H9 (cell line): Measurements from ENCODE around the gene DDO. TPM values are rescaled to one million over a fixed set of nuclear protein-coding genes. Genes with fewer than 3 reads are reported as not detected.

Experiments used
- DNase-seq: peaks from one replicate; pipeline ENCODE4 v3.0.0-alpha.2; 2017
- H2AFZ ChIP-seq: one replicate; pipeline ENCODE4 v1.6.1; 2013; ENCODE audit warnings: mild to moderate bottlenecking, low read length, control low read depth, moderate library complexity
- H2AK5ac ChIP-seq: 2 replicates; pipeline ENCODE4 v1.6.1; 2013; ENCODE audit warnings: low read length, control low read depth, mixed read lengths; ENCODE audit not compliant: insufficient read length
- H2BK120ac ChIP-seq: one replicate; pipeline ENCODE4 v1.6.1; 2013; ENCODE audit warnings: low read depth, mild to moderate bottlenecking, low read length, control low read depth, inconsistent platforms; ENCODE audit not compliant: poor library complexity, severe bottlenecking
- H2BK12ac ChIP-seq: 2 replicates; pipeline ENCODE4 v1.6.1; 2013; ENCODE audit warnings: low read length, control low read depth, mixed read lengths, low read depth; ENCODE audit not compliant: insufficient read length
- H2BK15ac ChIP-seq: 2 replicates; pipeline ENCODE4 v1.6.1; 2013; ENCODE audit warnings: low read depth, low read length, control low read depth
- H2BK20ac ChIP-seq: one replicate; pipeline ENCODE4 v1.6.1; 2013; ENCODE audit warnings: low read depth, mild to moderate bottlenecking, low read length, control low read depth, inconsistent platforms; ENCODE audit not compliant: poor library complexity, severe bottlenecking
- H2BK5ac ChIP-seq: 2 replicates; pipeline ENCODE4 v1.6.1; 2013; ENCODE audit warnings: low read length, control low read depth, mixed read lengths; ENCODE audit not compliant: insufficient read length
- H3K14ac ChIP-seq: 2 replicates; pipeline ENCODE4 v1.6.1; 2013; ENCODE audit warnings: low read length, control low read depth; ENCODE audit not compliant: insufficient read depth
- H3K18ac ChIP-seq: 2 replicates; pipeline ENCODE4 v1.6.1; 2013; ENCODE audit warnings: low read depth, mild to moderate bottlenecking, mixed read lengths, low read length, control low read depth; ENCODE audit not compliant: insufficient read length
- H3K23ac ChIP-seq: 2 replicates; pipeline ENCODE4 v1.6.1; 2013; ENCODE audit warnings: low read length, control low read depth, mixed read lengths, low read depth; ENCODE audit not compliant: insufficient read length
- H3K23me2 ChIP-seq: 2 replicates; pipeline ENCODE4 v1.6.1; 2013; ENCODE audit warnings: low read depth, mild to moderate bottlenecking, mixed read lengths, low read length, control low read depth; ENCODE audit not compliant: insufficient read length, poor library complexity, severe bottlenecking
- H3K27ac ChIP-seq: 2 replicates; pipeline ENCODE4 v1.5.1; 2013; ENCODE audit warnings: low read length, control low read depth, mixed read lengths, low read depth; ENCODE audit not compliant: insufficient read length
- H3K27me3 ChIP-seq: 2 replicates; pipeline ENCODE4 v1.6.1; 2013; ENCODE audit warnings: low read length, control low read depth, inconsistent platforms; ENCODE audit not compliant: insufficient read depth
- H3K4ac ChIP-seq: 2 replicates; pipeline ENCODE4 v1.6.1; 2013; ENCODE audit warnings: low read depth, mild to moderate bottlenecking, control low read depth, inconsistent platforms, low read length, moderate library complexity
- H3K4me1 ChIP-seq: 2 replicates; pipeline ENCODE4 v1.6.1; 2013; ENCODE audit warnings: low read length, control low read depth, inconsistent platforms; ENCODE audit not compliant: insufficient read depth
- H3K4me2 ChIP-seq: 2 replicates; pipeline ENCODE4 v1.6.1; 2013; ENCODE audit warnings: low read length, control low read depth, mixed read lengths; ENCODE audit not compliant: insufficient read length, insufficient read depth
- H3K56ac ChIP-seq: 2 replicates; pipeline ENCODE4 v1.6.1; 2013; ENCODE audit warnings: low read depth, mild to moderate bottlenecking, mixed read lengths, low read length, control low read depth; ENCODE audit not compliant: insufficient read length
- H3K79me1 ChIP-seq: 2 replicates; pipeline ENCODE4 v1.6.1; 2013; ENCODE audit warnings: low read depth, mild to moderate bottlenecking, moderate library complexity, low read length, control low read depth, inconsistent platforms; ENCODE audit not compliant: insufficient read depth, poor library complexity, severe bottlenecking
- H3K79me2 ChIP-seq: 2 replicates; pipeline ENCODE4 v1.6.1; 2013; ENCODE audit warnings: low read length, control low read depth, inconsistent platforms; ENCODE audit not compliant: insufficient read depth
- H3K9ac ChIP-seq: 2 replicates; pipeline ENCODE4 v1.6.1; 2013; ENCODE audit warnings: low read length, control low read depth, mixed read lengths; ENCODE audit not compliant: insufficient read length; ENCODE audit errors: extremely low read depth
- H3K9me3 ChIP-seq: one replicate; pipeline ENCODE4 v1.6.1; 2013; ENCODE audit warnings: low read depth, low read length, inconsistent platforms; ENCODE audit not compliant: control insufficient read depth
- H3T11ph ChIP-seq: one replicate; pipeline ENCODE4 v1.6.1; 2013; ENCODE audit warnings: mild to moderate bottlenecking, low read length, control low read depth, inconsistent platforms
- H4K20me1 ChIP-seq: one replicate; pipeline ENCODE4 v1.6.1; 2013; ENCODE audit not compliant: control insufficient read depth, insufficient read length, insufficient read depth
- H4K5ac ChIP-seq: 2 replicates; pipeline ENCODE4 v1.6.1; 2013; ENCODE audit warnings: low read depth, mild to moderate bottlenecking, mixed read lengths, low read length, control low read depth; ENCODE audit not compliant: insufficient read length
- H4K8ac ChIP-seq: replicated peaks from 2 replicates; pipeline ENCODE4 v1.6.1; 2013; ENCODE audit warnings: low read length, control low read depth, mixed read lengths, low read depth; ENCODE audit not compliant: insufficient read length
- H4K91ac ChIP-seq: 2 replicates; pipeline ENCODE4 v1.6.1; 2013; ENCODE audit warnings: low read depth, mild to moderate bottlenecking, moderate library complexity, mixed read lengths, low read length, control low read depth; ENCODE audit not compliant: insufficient read length
- H3K27ac Mint-ChIP-seq, 3 experiments: 2 replicates in 2 of 3; 3 replicates in 1 of 3; pipeline ENCODE4 v1.8.0; 2020 to 2021; ENCODE audit warnings: mixed read lengths in 3 of 3, mild to moderate bottlenecking in 1 of 3, moderate library complexity in 1 of 3
- H3K27me3 Mint-ChIP-seq: 2 replicates; pipeline ENCODE4 v1.8.0; 2021; ENCODE audit warnings: low read depth, mild to moderate bottlenecking, moderate library complexity, mixed read lengths
- H3K36me3 Mint-ChIP-seq, 3 experiments: 2 replicates in 2 of 3; 3 replicates in 1 of 3; pipeline ENCODE4 v1.8.0; 2020 to 2021; ENCODE audit warnings: low read depth in 3 of 3, mixed read lengths in 3 of 3; ENCODE audit not compliant: insufficient read depth in 1 of 3
- H3K4me1 Mint-ChIP-seq, 2 experiments: 2 replicates each; pipeline ENCODE4 v1.8.0; 2020; ENCODE audit warnings: mixed read lengths in 2 of 2
- H3K4me3 Mint-ChIP-seq, 2 experiments: 2 replicates in 1 of 2; 3 replicates in 1 of 2; pipeline ENCODE4 v1.8.0; 2020 to 2021; ENCODE audit warnings: mild to moderate bottlenecking in 2 of 2, mixed read lengths in 2 of 2, moderate library complexity in 1 of 2
- H3K9me3 Mint-ChIP-seq, 2 experiments: 2 replicates in 1 of 2; 3 replicates in 1 of 2; pipeline ENCODE4 v1.8.0; 2020; ENCODE audit warnings: mild to moderate bottlenecking in 2 of 2, mixed read lengths in 2 of 2, moderate library complexity in 1 of 2
- WGBS: extraction: QIAGEN DNeasy Blood & Tissue Kit; methylation state at CpG from one replicate; pipeline ENCODE4 v1.1.7; 2013; ENCODE audit warnings: missing lambda C conversion rate, low lambda C conversion rate, mixed read lengths; ENCODE audit not compliant: insufficient read length; ENCODE audit errors: extremely low coverage; 5-methylcytosine and 5-hydroxymethylcytosine counted together
- total RNA-seq: library from RNA; stranded (reverse); gene quantifications from 2 replicates; pipeline ENCODE4 v1.2.1, GENCODE V29; 2021
- TF ChIP-seq, protein P1 (sequence below): fragments of 200-600 bp; sonication (generic); conservative IDR thresholded peaks from 3 replicates; pipeline ENCODE4 v1.8.0; 2021; ENCODE audit warnings: antibody characterized with exemption, mild to moderate bottlenecking

Gene DDO
- total RNA-seq, 1 experiment from 2014 or later: not detected

DNA sequence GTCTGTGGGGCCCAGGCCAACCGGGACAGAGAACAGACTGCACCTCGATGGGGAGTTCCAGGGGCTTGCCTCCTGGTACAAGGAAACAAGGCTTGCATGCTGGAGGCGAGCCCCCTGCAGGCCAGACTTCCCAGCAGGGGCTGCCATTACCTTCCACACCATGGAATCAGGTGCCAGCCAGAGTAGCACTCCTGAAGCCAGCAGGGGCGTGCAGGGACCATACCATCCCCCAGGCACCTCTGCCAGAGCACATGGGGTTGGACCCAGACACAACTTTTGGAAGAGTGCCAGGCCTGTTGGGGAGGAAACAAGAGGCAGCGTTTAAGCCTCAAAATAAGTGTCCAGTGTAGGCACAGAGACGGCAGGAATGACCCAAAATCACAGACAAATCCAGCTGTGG lies 6.5 kb downstream of the DDO start:
- Histone ChIP-seq H3K14ac (no peak overlapping the region; the same call in 1 of the 2 replicates), H2BK15ac (0 out of 2 replicates have a peak overlapping the region, but pooled peaks have one; percentile 18), H3K4ac (no peak overlapping the region), H2BK20ac (no peak overlapping the region), H2AK5ac (no peak overlapping the region), H3K4me1 (no peaks in the 10 kb centered on the region), H2BK12ac (no peak overlapping the region), H3K56ac (no peak overlapping the region), H3K27ac (no peak overlapping the region), H2BK120ac (no peak overlapping the region), H3K4me2 (no peak overlapping the region), H3K9me3 (no peaks in the 10 kb centered on the region), H4K91ac (no peak overlapping the region), H4K8ac (no peak overlapping the region), H3K27me3 (no peaks in the 10 kb centered on the region), H3K23ac (no peak overlapping the region), H4K5ac (no peak overlapping the region), H3K79me2 (no peaks in the 10 kb centered on the region), H4K20me1 (no peaks in the 10 kb centered on the region), H3K23me2 (no peaks in the 10 kb centered on the region), H2BK5ac (no peak overlapping the region), H3K9ac (no peak overlapping the region), H2AFZ (no peak overlapping the region), H3K18ac (no peak overlapping the region), H3K79me1 (no peaks in the 10 kb centered on the region), H3T11ph (no peak overlapping the region)
- Mint-ChIP-seq H3K27me3 (peaks cover 3% of the 10 kb centered on the region), H3K27ac (no peak overlapping the region), H3K4me1 (no peaks in the 10 kb centered on the region; a peak in 1 of 4 replicates), H3K4me3 (no peak overlapping the region), H3K9me3 (no peaks in the 10 kb centered on the region), H3K36me3 (no peaks in the 10 kb centered on the region)
- WGBS: no CpG with 5 or more reads among the region's 6 CpGs
- TF ChIP-seq, protein P1, sequence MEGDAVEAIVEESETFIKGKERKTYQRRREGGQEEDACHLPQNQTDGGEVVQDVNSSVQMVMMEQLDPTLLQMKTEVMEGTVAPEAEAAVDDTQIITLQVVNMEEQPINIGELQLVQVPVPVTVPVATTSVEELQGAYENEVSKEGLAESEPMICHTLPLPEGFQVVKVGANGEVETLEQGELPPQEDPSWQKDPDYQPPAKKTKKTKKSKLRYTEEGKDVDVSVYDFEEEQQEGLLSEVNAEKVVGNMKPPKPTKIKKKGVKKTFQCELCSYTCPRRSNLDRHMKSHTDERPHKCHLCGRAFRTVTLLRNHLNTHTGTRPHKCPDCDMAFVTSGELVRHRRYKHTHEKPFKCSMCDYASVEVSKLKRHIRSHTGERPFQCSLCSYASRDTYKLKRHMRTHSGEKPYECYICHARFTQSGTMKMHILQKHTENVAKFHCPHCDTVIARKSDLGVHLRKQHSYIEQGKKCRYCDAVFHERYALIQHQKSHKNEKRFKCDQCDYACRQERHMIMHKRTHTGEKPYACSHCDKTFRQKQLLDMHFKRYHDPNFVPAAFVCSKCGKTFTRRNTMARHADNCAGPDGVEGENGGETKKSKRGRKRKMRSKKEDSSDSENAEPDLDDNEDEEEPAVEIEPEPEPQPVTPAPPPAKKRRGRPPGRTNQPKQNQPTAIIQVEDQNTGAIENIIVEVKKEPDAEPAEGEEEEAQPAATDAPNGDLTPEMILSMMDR: peak; percentile 43; the same call in 2 of the 3 replicates
- peak; percentile 69 for DNase-seq
